ENCODE results near the gene LSP1.

Gene LSP1

GRCh38 chr11:1845561-1846452, 7.1 kb upstream of the LSP1 start:
- TF ChIP-seq GATA2 (IDR thresholded peaks at IDR 0.05; ENCODE audit: low read depth, low read length), result no peak
- TF ChIP-seq GATA3 (IDR thresholded peaks at IDR 0.05; ENCODE audit: low read depth, low read length), result no peak

GRCh38 chr11:1846453-1846932, 6.4 kb upstream of the LSP1 start:
- TF ChIP-seq GATA2 (IDR thresholded peaks at IDR 0.05; ENCODE audit: low read depth, low read length) (no peak), GATA3 (IDR thresholded peaks at IDR 0.05; ENCODE audit: low read depth, low read length) (no peak)

- no peak for TF ChIP-seq GATA3 (IDR thresholded peaks at IDR 0.05; ENCODE audit: low read depth, low read length)
- TF ChIP-seq GATA2 (IDR thresholded peaks at IDR 0.05; ENCODE audit: low read depth, low read length), result no peak
These were observed 5.7 kb upstream of the LSP1 start for GRCh38 chr11:1847006-1847735.

- TF ChIP-seq GATA2 (IDR thresholded peaks at IDR 0.05; ENCODE audit: low read depth, low read length) (no peak), GATA3 (IDR thresholded peaks at IDR 0.05; ENCODE audit: low read depth, low read length) (no peak)
These were observed 4.8 kb upstream of the LSP1 start for GRCh38 chr11:1847926-1848639.

- TF ChIP-seq GATA3 (IDR thresholded peaks at IDR 0.05; ENCODE audit: low read depth, low read length), result no peak
- TF ChIP-seq GATA2 (IDR thresholded peaks at IDR 0.05; ENCODE audit: low read depth, low read length), result no peak
These were observed 4.0 kb upstream of the LSP1 start for GRCh38 chr11:1848640-1849430.

GRCh38 chr11:1851468-1852180, 1.3 kb upstream of the LSP1 start:
- TF ChIP-seq GATA2 (IDR thresholded peaks at IDR 0.05; ENCODE audit: low read depth, low read length) (no peak), GATA3 (IDR thresholded peaks at IDR 0.05; ENCODE audit: low read depth, low read length) (no peak)

GRCh38 chr11:1852271-1852876, 510 bp upstream of the LSP1 start:
- no peak for TF ChIP-seq GATA3 (IDR thresholded peaks at IDR 0.05; ENCODE audit: low read depth, low read length)
- no peak for TF ChIP-seq GATA2 (IDR thresholded peaks at IDR 0.05; ENCODE audit: low read depth, low read length)

- TF ChIP-seq GATA2 (IDR thresholded peaks at IDR 0.05; ENCODE audit: low read depth, low read length) (no peak), GATA3 (IDR thresholded peaks at IDR 0.05; ENCODE audit: low read depth, low read length) (no peak)
These were observed 670 bp downstream of the LSP1 start for GRCh38 chr11:1853376-1854131.

GRCh38 chr11:1854132-1854948, 1.5 kb downstream of the LSP1 start:
- TF ChIP-seq GATA2 (IDR thresholded peaks at IDR 0.05; ENCODE audit: low read depth, low read length) (no peak), GATA3 (IDR thresholded peaks at IDR 0.05; ENCODE audit: low read depth, low read length) (no peak)

GRCh38 chr11:1854949-1855885, 2.3 kb downstream of the LSP1 start:
- TF ChIP-seq GATA2 (IDR thresholded peaks at IDR 0.05; ENCODE audit: low read depth, low read length), result no peak
- no peak for TF ChIP-seq GATA3 (IDR thresholded peaks at IDR 0.05; ENCODE audit: low read depth, low read length)
